Prostate gland (tissue), 2 donors: Measurements from ENCODE around the gene ADARB2.

Experiments
- CTCF ChIP-seq, 4 experiments: fragments of 200-600 bp in 2 of 4; fragments of 450-650 bp in 2 of 4; sonication (generic) in 2 of 4; IDR thresholded peaks; 1 replicate in 3 of 4; 2 replicates in 1 of 4; pipeline ENCODE4 v1.5.1; 2016 to 2019; ENCODE audit warnings: antibody characterized with exemption in 4 of 4, mild to moderate bottlenecking in 2 of 4, moderate library complexity in 2 of 4
- POLR2A ChIP-seq: fragments of 450-650 bp; IDR thresholded peaks from one replicate; pipeline ENCODE4 v1.6.1; 2016; ENCODE audit warnings: antibody characterized with exemption, mild to moderate bottlenecking

DNA sequence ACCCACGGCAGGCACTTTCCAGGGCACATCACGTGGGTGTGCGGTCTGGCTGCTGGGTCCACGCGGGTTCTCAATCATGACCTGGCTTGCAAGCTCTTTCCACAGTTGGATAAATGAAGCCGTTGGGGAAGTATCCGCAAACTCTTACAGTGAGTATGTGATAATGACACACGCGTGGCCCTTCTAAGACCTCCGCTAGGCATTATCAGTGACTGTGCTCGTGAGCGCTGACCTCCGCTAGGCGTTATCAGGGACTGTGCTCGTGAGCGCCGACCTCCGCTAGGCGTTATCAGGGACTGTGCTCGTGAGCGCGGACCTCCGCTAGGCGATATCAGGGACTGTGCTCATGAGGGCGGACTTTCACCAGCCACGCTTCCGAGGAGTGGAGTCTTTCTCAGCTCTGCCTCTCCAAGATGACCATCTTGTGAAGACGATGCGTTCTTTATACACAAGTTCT is 574.1 kb downstream of the ADARB2 start:
- TF ChIP-seq CTCF (IDR thresholded peaks at IDR 0.05) (no peak), POLR2A (no peak)
